ENCODE data around the gene ZBTB46. TPM values are rescaled to one million over a fixed set of nuclear protein-coding genes. Genes with fewer than 3 reads are reported as not detected.
"Not testable (repeated sequence)": the region's sequence is repeated elsewhere in the genome, so short reads cannot be mapped to it uniquely, and the experiment has no call there.

ZBTB46 gene
- total RNA-seq, 1 donor from 2014 or later, result 23.7 TPM

GRCh38 chr20:63804308-63804636 is 26.8 kb downstream of the ZBTB46 start:
- Mint-ChIP-seq H3K9me3 (peaks cover 2% of the 10 kb centered on the region), H3K4me3 (no peak overlapping the region), H3K36me3 (ENCODE audit: low read depth) (peaks cover 13% of the 10 kb centered on the region), H3K4me1 (peaks cover 5% of the 10 kb centered on the region), H3K27me3 (ENCODE audit: low read depth) (no peaks in the 10 kb centered on the region), H3K27ac (ENCODE audit: unreplicated experiment) (no peak overlapping the region)
- no peak for DNase-seq (ENCODE audit: low read depth, low spot score)
- no peak for TF ChIP-seq CTCF (conservative IDR thresholded peaks at IDR 0.05)

- Mint-ChIP-seq H3K4me1 (peaks cover 5% of the 10 kb centered on the region), H3K36me3 (ENCODE audit: low read depth) (peaks cover 16% of the 10 kb centered on the region), H3K27me3 (ENCODE audit: low read depth) (no peaks in the 10 kb centered on the region), H3K4me3 (no peak overlapping the region), H3K27ac (ENCODE audit: unreplicated experiment) (no peak overlapping the region), H3K9me3 (peaks cover 2% of the 10 kb centered on the region)
- TF ChIP-seq CTCF (conservative IDR thresholded peaks at IDR 0.05), result no peak
- no peak for DNase-seq (ENCODE audit: low read depth, low spot score)
Measured at GRCh38 chr20:63802469-63803240, 28.4 kb downstream of the ZBTB46 start.

GRCh38 chr20:63801174-63801573 is 29.9 kb downstream of the ZBTB46 start:
- not testable (repeated sequence) for H3K4me3 Mint-ChIP-seq; DNase-seq (ENCODE audit: low read depth, low spot score); H3K9me3 Mint-ChIP-seq; H3K27me3 Mint-ChIP-seq (ENCODE audit: low read depth); H3K4me1 Mint-ChIP-seq; H3K27ac Mint-ChIP-seq (ENCODE audit: unreplicated experiment)
- H3K36me3 Mint-ChIP-seq (ENCODE audit: low read depth), result peaks cover 19% of the 10 kb centered on the region

GRCh38 chr20:63800411-63800810 is 30.7 kb downstream of the ZBTB46 start:
- not testable (repeated sequence) for H3K4me1 Mint-ChIP-seq; H3K9me3 Mint-ChIP-seq; DNase-seq (ENCODE audit: low read depth, low spot score); H3K27ac Mint-ChIP-seq (ENCODE audit: unreplicated experiment); H3K27me3 Mint-ChIP-seq (ENCODE audit: low read depth); H3K4me3 Mint-ChIP-seq
- peaks cover 19% of the 10 kb centered on the region for H3K36me3 Mint-ChIP-seq (ENCODE audit: low read depth)

- H3K4me3 Mint-ChIP-seq; H3K27me3 Mint-ChIP-seq (ENCODE audit: low read depth); H3K27ac Mint-ChIP-seq (ENCODE audit: unreplicated experiment); H3K9me3 Mint-ChIP-seq; DNase-seq (ENCODE audit: low read depth, low spot score); H3K4me1 Mint-ChIP-seq: not testable (repeated sequence)
- peaks cover 19% of the 10 kb centered on the region for H3K36me3 Mint-ChIP-seq (ENCODE audit: low read depth)
Measured at GRCh38 chr20:63799127-63799526, 31.9 kb downstream of the ZBTB46 start.

GRCh38 chr20:63797175-63797574 is 33.9 kb downstream of the ZBTB46 start:
- DNase-seq (ENCODE audit: low read depth, low spot score); H3K27ac Mint-ChIP-seq (ENCODE audit: unreplicated experiment): not testable (repeated sequence)

GRCh38 chr20:63795178-63795830 is 35.8 kb downstream of the ZBTB46 start:
- no peak for DNase-seq (ENCODE audit: low read depth, low spot score)
- H3K27ac Mint-ChIP-seq (ENCODE audit: unreplicated experiment), result no peak overlapping the region
- no peaks in the 10 kb centered on the region for H3K27me3 Mint-ChIP-seq (ENCODE audit: low read depth)

More at GRCh38 chr20:63797175-63797574, 33.9 kb downstream of the ZBTB46 start:
- not testable (repeated sequence) for H3K4me3 Mint-ChIP-seq; H3K27me3 Mint-ChIP-seq (ENCODE audit: low read depth); H3K9me3 Mint-ChIP-seq
- peaks cover 14% of the 10 kb centered on the region for H3K36me3 Mint-ChIP-seq (ENCODE audit: low read depth)
- H3K4me1 Mint-ChIP-seq, result peaks cover 11% of the 10 kb centered on the region

More at GRCh38 chr20:63795178-63795830, 35.8 kb downstream of the ZBTB46 start:
- Mint-ChIP-seq H3K36me3 (ENCODE audit: low read depth) (peaks cover 7% of the 10 kb centered on the region), H3K4me3 (no peak overlapping the region), H3K4me1 (peaks cover 17% of the 10 kb centered on the region), H3K9me3 (no peaks in the 10 kb centered on the region)
- no peak for TF ChIP-seq CTCF (conservative IDR thresholded peaks at IDR 0.05)

Measured in neural crest cell (in vitro differentiated cells).